ENCODE data around the gene ATP5PO.

GRCh38 chr21:33898586-33898985, 17.0 kb downstream of the ATP5PO start:
- TF ChIP-seq, protein P1, sequence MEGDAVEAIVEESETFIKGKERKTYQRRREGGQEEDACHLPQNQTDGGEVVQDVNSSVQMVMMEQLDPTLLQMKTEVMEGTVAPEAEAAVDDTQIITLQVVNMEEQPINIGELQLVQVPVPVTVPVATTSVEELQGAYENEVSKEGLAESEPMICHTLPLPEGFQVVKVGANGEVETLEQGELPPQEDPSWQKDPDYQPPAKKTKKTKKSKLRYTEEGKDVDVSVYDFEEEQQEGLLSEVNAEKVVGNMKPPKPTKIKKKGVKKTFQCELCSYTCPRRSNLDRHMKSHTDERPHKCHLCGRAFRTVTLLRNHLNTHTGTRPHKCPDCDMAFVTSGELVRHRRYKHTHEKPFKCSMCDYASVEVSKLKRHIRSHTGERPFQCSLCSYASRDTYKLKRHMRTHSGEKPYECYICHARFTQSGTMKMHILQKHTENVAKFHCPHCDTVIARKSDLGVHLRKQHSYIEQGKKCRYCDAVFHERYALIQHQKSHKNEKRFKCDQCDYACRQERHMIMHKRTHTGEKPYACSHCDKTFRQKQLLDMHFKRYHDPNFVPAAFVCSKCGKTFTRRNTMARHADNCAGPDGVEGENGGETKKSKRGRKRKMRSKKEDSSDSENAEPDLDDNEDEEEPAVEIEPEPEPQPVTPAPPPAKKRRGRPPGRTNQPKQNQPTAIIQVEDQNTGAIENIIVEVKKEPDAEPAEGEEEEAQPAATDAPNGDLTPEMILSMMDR (conservative IDR thresholded peaks at IDR 0.05; ENCODE audit: low read length), result no peak
- TF ChIP-seq EZH2phosphoT487 (IDR thresholded peaks at IDR 0.05; ENCODE audit: borderline replicate concordance, low read depth, low read length), result no peak

Measured in OCI-LY7 (cell line).